DMS53 treated with DMSO at 0.1 percent for 48 hours (cell line): ENCODE results near the gene MYOZ3.

Source experiments
- DNase-seq: peaks from one replicate; lab custom pipeline; 2025; ENCODE audit not compliant: unreplicated experiment; lab: John Stamatoyannopoulos, UW

MYOZ3 gene

GRCh38 chr5:150626853-150627276, 34.2 kb upstream of the MYOZ3 start:
- DNase-seq = no peak

GRCh38 chr5:150627731-150628545, 33.1 kb upstream of the MYOZ3 start:
- no peak for DNase-seq

- no peak for DNase-seq
These were observed 32.0 kb upstream of the MYOZ3 start for GRCh38 chr5:150628936-150629485.

GRCh38 chr5:150630016-150630415, 31.0 kb upstream of the MYOZ3 start:
- no peak for DNase-seq

GRCh38 chr5:150630461-150631325, 30.4 kb upstream of the MYOZ3 start:
- DNase-seq = no peak

GRCh38 chr5:150631326-150631701, 29.7 kb upstream of the MYOZ3 start:
- no peak for DNase-seq

GRCh38 chr5:150632305-150633160, 28.5 kb upstream of the MYOZ3 start:
- no peak for DNase-seq

- no peak for DNase-seq
These were observed 27.6 kb upstream of the MYOZ3 start for GRCh38 chr5:150633429-150633828.

GRCh38 chr5:150636391-150637244, 24.4 kb upstream of the MYOZ3 start:
- no peak for DNase-seq

GRCh38 chr5:150637245-150638052, 23.6 kb upstream of the MYOZ3 start:
- DNase-seq = no peak

- DNase-seq = no peak
These were observed 23.0 kb upstream of the MYOZ3 start for GRCh38 chr5:150638053-150638444.

GRCh38 chr5:150638488-150639376, 22.3 kb upstream of the MYOZ3 start:
- no peak for DNase-seq

GRCh38 chr5:150639377-150639692, 21.7 kb upstream of the MYOZ3 start:
- no peak for DNase-seq

GRCh38 chr5:150639751-150640150, 21.3 kb upstream of the MYOZ3 start:
- no peak for DNase-seq

GRCh38 chr5:150640311-150641005, 20.6 kb upstream of the MYOZ3 start, which contains the start of gene SYNPO:
TSS of gene SYNPO (plus strand) at chr5:150640660. CDS start at chr5:150648276, 7,616 bp downstream.
- DNase-seq = no peak

- DNase-seq = no peak
These were observed 20.0 kb upstream of the MYOZ3 start for GRCh38 chr5:150641006-150641570.

- DNase-seq = no peak
These were observed 19.1 kb upstream of the MYOZ3 start for GRCh38 chr5:150641824-150642566.
